ENCODE data around the gene WFIKKN1.
"Not testable (repeated sequence)": the region's sequence is repeated elsewhere in the genome, so short reads cannot be mapped to it uniquely, and the experiment has no call there.

WFIKKN1 gene

DNA sequence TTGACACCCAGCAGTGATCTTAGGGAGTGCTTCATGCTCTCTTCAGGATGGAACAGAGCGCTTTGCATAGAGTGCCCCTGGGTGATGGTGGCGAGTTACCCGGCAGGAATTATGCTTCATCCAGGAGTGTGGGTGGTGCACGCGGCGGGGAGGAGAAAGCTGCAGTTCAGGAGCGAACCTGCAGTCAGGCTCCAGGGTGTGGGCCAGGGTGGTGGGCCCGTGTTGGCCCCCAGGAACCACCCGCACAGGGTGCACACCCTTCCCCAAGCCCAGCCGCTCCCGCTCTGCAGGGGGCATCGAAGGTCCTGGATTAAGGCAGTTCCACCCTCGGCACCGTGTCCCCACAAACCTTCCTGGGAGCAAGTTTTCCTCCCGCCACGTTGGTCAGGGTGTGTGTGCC is 37.0 kb upstream of the WFIKKN1 start:
- no peak for DNase-seq (ENCODE audit: low spot score)
- FAIRE-seq: no peak

- FAIRE-seq (no peak), DNase-seq (ENCODE audit: low spot score) (no peak)
Measured at GRCh38 chr16:595094-595528, 35.7 kb upstream of the WFIKKN1 start.

- FAIRE-seq (no peak), DNase-seq (ENCODE audit: low spot score) (no peak)
Measured at GRCh38 chr16:595942-596735, 34.6 kb upstream of the WFIKKN1 start.

- no peak for FAIRE-seq
- DNase-seq (ENCODE audit: low spot score): no peak
Measured at GRCh38 chr16:596736-597060, 34.1 kb upstream of the WFIKKN1 start.

DNA sequence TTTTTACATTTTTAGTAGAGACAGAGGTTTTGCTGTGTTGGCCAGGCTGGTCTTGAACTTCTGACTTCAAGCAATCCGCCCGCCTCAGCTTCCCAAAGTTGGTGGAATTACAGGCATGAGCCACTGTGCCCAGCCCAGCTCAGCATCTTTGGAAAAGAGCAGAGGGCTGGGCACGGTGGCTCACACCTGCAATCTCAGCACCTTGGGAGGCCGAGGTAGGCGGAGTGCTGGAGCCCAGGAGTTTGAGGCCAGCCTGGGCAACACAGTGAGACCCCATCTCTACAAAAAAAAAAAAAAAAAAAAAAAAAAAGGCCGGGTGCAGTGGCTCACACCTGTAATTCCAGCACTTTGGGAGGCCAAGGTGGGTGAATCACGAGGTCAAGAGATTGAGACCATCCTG is 33.1 kb upstream of the WFIKKN1 start:
- DNase-seq (ENCODE audit: low spot score); FAIRE-seq: not testable (repeated sequence)

- FAIRE-seq (no peak), DNase-seq (ENCODE audit: low spot score) (no peak)
Measured at GRCh38 chr16:598823-599739, 31.7 kb upstream of the WFIKKN1 start.

GRCh38 chr16:600781-601180 is 30.0 kb upstream of the WFIKKN1 start:
- no peak for DNase-seq (ENCODE audit: low spot score)
- FAIRE-seq: no peak

DNA sequence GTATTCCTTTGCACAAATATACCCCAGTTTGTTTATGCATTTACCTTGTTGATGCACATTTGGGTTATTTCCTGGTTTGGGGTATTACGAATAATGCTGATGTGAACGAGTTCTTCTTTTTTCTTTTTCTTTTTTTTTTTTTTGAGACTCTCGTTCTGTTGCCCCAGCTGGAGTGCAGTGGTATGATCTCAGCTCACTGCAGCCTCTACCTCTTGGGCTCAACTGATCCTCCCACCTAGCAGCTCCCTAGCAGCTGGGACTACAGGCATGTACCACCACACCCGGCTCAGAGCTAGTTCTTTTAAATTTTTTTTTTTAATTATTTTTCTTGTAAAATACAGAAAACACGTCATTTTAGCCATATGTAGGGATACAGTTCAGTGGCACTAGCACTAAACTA is 26.9 kb upstream of the WFIKKN1 start:
- DNase-seq (ENCODE audit: low spot score) (no peak), FAIRE-seq (no peak)

DNA sequence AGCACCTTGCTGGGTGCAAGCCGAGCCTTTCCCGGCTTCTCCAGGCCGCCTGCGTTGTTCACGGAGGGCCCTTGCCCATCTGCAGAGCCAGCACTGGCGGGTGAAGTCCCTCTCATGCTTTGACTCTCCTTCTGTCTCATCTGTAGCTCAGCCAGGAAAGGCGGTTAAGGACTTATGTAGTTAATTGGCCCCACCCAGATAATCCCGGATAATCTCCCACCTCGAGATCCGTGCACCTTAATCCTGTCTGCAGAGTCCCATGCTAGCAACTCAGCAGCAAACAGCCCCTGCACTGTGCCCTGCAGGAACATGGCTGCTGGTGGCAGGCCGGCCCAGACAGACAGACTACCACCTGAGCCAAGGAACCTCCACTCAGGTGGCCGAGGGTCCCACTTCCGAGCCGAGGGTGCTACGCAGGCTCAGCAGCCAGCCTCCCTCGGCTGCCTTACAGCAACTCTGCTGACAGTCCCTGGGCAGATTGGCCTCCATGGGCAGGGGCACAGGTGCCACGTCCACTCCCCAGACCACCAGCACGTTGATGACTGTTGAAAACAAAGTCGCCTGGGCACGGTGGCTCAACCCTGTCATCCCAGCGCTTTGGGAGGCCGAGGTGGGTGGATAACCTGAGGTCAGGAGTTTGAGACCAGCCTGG is 24.0 kb upstream of the WFIKKN1 start:
- DNase-seq (ENCODE audit: low spot score) (no peak), FAIRE-seq (no peak)

- FAIRE-seq (no peak), DNase-seq (ENCODE audit: low spot score) (no peak)
Measured at GRCh38 chr16:608019-608418, 22.8 kb upstream of the WFIKKN1 start.

- no peak for FAIRE-seq
- no peak for DNase-seq (ENCODE audit: low spot score)
Measured at GRCh38 chr16:609316-609715, 21.5 kb upstream of the WFIKKN1 start.

DNA sequence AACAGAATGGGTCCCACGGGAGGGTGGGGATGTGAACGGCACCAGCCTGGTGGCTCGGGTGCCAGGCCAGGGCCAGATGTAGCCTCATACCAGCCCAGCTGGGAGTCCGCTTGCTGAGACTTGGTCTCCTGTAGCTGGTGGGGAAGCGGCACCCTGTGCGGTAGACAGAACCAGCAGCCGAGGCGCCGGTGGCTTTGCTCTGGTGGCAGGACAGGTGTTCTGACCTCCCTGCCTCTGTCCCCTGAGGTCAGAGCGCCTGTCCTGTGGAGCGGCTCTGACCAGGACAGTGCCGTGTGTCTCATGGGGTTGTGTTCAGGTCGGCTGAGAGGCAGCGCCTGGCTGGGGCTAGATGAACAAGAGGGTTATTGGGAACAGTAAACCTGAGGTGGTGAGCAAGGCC is 20.8 kb upstream of the WFIKKN1 start:
- DNase-seq (ENCODE audit: low spot score): no peak
- FAIRE-seq: no peak

DNA sequence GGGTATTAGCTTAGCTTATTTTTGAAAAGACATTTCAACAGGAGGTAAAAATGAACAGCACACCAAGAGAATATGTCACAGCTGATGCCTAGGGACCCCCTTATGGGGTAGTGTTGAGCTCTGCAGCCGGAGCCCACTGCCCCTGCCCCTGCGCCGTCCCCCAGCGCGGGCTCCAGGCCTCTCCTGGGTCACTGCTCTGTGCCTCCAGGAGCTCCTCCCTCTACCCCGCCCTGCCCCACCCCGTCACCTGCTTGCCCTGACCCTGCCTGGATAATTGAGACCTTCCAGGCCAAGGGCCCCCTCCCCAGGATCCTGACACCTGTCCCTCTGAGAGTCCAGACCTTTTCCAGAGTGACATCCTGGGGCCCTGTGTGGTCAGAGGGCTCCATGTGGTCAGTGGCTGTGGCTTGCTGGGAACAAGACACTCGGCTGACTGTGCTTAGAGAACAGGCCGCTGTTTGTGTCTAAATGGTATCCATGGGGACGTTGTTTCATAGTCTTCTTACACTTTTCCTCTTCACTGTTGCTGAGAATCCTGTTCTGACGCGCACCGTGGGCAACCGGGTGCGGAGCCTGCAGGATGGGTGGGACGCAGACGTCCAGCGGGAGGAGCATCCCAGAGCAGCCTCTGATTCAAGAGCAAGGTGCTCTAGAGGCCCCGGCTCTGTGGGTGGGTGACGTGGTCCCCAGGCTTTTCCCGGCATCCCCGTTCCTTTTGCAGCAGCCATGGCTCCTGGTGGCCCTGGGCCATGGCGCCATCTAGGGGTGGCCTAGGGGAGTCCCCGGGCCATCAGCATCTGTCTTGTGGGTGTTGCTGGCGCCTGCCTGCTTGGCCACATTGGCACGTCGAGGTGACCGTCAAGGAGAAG is 20.0 kb upstream of the WFIKKN1 start:
- DNase-seq (ENCODE audit: low spot score): no peak

DNA sequence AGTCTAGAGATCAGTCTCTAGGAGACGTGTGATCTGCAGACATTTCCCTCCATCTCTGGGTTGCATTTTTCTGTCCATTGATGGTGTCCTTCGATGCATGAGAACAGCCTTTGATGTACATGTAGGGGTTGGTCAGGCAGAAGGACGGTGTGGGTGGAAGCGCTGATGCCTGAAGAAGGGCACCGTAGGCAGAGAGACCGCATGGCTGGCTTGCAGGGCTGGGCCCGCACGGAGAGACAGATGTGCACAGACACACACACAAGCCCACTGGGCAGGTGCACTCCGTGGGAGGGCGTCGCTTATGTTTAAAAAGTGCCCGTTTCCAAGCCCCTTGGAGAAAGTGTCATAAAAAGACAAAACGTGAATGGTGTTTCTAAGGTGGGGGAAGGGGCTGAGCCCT is 15.7 kb upstream of the WFIKKN1 start:
- no peak for FAIRE-seq
- no peak for DNase-seq (ENCODE audit: low spot score)

More for the DNA sequence above, 20.0 kb upstream of the WFIKKN1 start:
- no peak for FAIRE-seq

- DNase-seq (ENCODE audit: low spot score) (no peak), FAIRE-seq (no peak)
Measured at GRCh38 chr16:616733-617586, 13.8 kb upstream of the WFIKKN1 start.

GRCh38 chr16:617855-618254 is 12.9 kb upstream of the WFIKKN1 start:
- DNase-seq (ENCODE audit: low spot score) (no peak), FAIRE-seq (no peak)

DNA sequence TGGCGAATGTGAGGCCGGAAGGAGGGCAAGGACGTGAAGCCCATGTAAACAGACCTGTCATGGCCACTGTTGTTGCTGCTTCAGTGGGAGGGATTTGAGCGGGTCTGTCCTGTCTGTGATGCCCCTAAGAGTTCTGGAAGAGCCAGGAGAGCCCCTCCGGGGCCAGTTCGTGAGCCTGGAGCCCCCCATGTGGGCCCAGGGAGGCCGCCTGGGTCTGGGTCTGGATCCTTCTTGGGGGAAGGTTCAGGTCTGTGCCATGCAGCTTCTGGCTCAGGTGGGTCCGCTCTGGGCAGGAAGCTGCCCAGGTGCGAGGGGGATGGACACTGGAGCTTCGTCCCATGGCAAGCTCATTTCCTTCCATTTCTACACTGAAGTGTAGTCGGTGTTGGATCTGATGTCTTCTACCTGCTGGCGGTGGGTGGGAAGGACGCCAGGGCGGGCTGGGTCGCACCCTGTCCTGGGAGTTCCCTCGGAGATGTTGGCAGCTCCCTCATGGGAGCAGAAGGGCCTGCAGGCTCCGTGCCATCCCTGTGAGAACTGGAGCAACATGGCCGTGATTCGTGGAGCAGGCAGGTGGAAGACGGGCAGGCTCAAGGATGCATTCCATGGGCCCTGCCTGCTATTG is 11.2 kb upstream of the WFIKKN1 start:
- FAIRE-seq (no peak), DNase-seq (ENCODE audit: low spot score) (no peak)

- FAIRE-seq (no peak), DNase-seq (ENCODE audit: low spot score) (no peak)
Measured at GRCh38 chr16:620700-621525, 9.9 kb upstream of the WFIKKN1 start.

All from RCC 7860 (cell line).